GM08714 (cell line): ENCODE measurements around the gene PEX26.
"Not testable (repeated sequence)": the region's sequence is repeated elsewhere in the genome, so short reads cannot be mapped to it uniquely, and the experiment has no call there.

Experiments
- H3K4me3 ChIP-seq: fragments of 200-500 bp; sonication (Bioruptor generic); 2 replicates; pipeline ENCODE4 v1.5.1; 2014; ENCODE audit warnings: mild to moderate bottlenecking, low read length, inconsistent platforms
- ZNF274 ChIP-seq: IDR thresholded peaks from 2 replicates; pipeline ENCODE4 v1.6.1; 2012; ENCODE audit warnings: mild to moderate bottlenecking, low read depth, low read length

Gene PEX26

DNA sequence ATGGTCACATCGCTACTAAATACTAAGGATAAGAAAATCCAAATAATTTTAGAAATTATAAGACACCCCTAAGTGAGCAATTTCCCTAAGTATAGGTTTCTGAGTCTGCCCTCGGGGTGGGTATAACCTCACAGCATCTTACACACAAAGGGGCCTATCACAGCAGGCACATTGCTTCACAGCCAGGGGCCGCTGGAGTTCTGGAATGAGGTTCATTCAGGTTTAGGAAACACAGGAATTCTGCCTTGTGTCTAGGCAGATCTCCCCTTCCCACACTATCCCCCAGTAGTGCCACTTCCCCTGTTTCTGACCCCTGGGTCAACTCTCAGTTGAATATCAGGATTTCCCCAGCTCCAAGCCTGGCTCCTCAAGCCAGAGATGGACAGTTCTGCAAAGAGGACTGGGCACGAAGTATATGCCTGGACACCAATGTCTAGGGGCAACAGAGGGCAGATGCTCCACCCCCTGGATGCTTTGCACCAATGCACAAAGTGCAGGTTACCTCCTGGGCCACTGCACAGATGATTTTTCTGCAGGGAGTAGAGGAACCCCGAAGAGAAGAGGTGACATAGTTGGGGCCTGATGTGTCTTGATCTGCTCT is 44.3 kb downstream of the PEX26 start:
- no peak for TF ChIP-seq ZNF274
- no peak overlapping the region for H3K4me3 ChIP-seq

DNA sequence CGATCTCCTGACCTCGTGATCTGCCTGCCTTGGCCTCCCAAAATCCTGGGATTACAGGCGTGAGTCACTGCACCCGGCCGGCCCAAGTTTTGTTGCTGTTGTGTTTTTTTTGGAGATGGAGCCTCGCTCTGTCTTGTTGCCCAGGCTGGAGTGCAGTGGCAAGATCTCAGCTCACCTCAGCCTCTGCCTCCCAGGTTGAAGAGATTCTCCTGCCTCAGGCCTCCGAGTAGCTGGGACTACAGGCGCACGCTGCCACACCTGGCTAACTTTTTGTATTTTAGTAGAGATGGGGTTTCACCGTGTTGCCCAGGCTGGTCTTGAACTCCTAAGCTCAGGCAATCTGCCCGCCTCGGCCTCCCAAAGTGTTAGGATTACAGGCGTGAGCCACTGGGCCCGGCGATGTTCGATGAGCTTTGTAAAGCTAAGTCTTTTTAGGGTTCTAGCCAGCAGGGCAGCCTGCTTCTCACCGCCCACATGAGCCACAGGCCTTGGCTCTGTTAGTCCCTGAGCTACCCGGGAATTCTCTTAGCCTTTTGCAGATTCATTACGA is 45.8 kb downstream of the PEX26 start:
- H3K4me3 ChIP-seq = not testable (repeated sequence)

DNA sequence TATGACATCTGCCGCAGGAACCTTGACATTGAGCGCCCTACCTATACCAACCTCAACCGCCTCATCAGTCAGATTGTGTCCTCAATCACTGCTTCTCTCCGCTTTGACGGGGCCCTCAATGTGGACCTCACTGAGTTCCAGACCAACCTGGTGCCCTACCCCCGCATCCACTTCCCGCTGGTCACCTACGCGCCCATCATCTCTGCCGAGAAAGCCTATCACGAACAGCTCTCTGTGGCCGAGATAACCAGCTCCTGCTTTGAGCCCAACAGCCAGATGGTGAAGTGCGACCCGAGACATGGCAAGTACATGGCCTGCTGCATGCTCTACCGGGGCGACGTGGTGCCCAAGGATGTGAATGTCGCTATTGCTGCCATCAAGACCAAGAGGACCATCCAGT is 48.8 kb downstream of the PEX26 start:
- no peak overlapping the region for H3K4me3 ChIP-seq
- TF ChIP-seq ZNF274 = no peak

DNA sequence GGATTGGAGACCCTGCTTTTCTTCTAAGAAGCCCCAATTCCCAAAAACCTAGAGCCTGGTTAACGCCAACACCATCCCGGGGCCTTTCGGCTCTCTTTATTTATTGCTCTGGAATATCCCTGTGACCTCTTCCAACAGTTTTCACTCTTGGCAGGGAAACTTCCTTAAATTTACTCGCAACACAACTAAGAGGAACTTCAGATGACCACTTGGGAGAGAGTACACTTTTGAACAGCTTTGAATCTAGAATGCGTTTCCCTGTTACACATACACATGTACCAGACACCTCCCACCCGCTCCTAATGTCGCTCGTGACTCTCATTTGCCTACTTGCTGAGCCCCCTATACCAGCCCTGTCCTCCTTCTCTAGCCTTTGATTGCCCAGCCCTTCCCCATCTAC is 52.2 kb downstream of the PEX26 start:
- no peak for TF ChIP-seq ZNF274
- H3K4me3 ChIP-seq = no peak overlapping the region

DNA sequence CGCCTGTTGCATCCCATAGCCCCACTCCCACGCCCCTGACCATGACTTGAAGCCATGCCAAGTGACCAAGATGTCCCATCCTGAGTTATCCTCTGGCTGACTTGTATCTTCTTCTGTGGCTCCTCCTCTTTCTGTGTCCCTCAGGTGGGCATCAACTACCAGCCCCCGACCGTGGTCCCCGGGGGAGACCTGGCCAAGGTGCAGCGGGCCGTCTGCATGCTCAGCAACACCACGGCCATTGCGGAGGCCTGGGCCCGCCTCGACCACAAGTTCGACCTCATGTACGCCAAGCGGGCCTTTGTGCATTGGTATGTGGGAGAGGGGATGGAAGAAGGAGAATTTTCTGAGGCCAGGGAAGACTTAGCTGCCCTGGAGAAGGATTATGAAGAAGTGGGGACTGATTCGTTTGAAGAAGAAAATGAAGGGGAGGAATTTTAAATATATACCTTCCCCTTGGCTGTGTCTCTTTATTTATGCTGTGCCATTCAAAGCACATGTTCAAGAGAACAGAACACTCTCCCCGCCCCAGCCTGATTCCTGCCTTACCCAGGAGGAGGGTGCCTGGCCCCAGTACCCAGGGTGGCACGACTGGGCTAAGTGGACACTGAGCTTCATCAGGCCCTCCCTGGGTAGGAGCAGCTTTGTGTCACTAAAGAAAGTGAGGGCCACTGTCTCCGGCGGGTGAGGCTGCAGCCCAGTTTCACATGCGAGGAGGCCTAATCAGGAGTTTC is 53.1 kb downstream of the PEX26 start:
- no peak for TF ChIP-seq ZNF274
- no peak overlapping the region for H3K4me3 ChIP-seq

DNA sequence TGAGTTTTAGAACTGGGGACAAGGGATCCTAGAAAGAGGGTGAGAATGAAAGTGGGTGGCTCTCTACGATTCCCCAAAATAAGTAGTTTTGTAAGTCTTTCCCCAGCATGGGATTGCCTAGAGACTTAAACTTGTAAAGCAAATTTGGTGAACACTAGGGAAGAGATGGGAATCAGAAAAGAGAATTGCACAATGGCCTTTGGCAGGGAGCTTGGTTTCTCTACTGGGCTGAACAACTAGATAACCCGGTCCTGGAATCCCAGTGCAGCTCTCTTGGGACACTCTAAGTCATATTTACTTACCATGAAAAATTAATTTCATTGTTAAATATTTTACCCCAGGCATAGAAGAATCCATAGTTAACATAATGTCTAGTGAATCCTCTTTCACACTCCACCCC is 55.7 kb downstream of the PEX26 start:
- TF ChIP-seq ZNF274 = no peak
- H3K4me3 ChIP-seq = no peak overlapping the region

DNA sequence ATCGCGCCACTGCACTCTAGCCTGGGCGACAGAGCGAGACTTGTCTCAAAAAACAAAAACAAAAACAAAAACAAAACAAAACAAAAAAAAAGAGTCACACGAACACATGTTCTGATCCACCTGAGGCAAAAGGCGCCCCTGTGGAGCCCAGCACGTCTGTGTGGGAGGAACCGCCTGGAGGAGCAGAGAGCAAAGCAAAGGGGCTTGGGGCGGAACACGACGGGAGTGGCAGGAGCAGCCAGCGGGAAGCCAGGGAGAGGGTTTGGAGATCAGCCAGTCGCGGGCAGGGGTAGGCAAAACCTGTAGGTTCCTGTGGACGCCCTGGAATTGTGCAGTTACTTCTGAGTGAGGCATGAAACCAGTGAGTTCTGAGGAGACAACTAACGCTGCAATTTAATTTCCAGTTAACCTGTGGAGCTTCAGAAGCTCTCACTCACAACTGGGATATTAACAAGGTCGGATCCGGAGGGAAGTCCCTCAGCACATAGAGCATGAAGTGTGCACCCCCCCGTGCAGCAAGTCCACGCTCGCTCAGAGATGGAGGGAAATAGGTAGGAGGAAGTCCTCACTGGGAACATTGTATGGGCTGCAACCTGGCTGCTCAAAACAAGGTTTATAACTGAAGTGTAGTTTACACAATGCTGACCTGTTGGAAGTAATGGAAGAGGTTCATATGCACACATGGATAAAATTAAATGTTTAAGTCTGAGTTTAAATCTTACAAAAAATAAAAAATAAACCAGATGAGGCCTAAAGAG is 59.0 kb downstream of the PEX26 start:
- no peak for TF ChIP-seq ZNF274
- H3K4me3 ChIP-seq = no peak overlapping the region

DNA sequence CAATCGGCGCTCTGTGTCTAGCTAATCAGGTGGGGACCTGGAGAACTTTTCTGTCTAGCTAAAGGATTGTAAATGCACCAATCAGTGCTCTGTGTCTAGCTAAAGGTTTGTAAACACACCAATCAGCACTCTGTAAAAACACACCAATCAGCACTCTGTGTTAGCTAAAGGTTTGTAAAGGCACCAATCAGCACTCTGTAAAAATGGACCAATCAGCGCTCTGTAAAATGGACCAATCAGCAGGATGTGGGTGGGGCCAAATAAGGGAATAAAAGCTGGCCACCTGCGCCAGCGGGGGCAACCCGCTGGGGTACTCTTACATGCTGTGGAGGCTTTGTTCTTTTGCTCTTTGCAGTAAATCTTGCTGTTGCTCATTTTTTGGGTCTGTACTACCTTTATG is 63.2 kb downstream of the PEX26 start:
- not testable (repeated sequence) for H3K4me3 ChIP-seq

DNA sequence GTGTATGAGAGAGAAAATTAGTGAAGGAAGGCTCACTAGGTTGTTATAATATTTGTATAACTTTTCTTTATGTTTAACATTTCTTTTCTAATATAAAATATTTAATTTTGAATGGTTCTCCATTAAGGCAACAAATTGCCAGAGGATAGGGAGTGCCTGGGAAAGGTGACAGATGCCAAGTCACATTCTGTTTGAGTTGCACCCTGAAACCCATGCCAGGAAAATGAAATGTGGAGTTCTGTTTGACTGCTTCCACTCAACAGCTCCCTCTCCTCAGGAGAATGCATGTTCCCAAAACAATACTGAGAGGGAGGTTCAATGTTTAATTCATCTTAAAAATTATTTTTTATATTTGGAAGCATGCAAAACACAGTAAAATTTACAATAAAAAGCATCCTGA is 66.3 kb downstream of the PEX26 start:
- no peak overlapping the region for H3K4me3 ChIP-seq
- TF ChIP-seq ZNF274 = no peak

DNA sequence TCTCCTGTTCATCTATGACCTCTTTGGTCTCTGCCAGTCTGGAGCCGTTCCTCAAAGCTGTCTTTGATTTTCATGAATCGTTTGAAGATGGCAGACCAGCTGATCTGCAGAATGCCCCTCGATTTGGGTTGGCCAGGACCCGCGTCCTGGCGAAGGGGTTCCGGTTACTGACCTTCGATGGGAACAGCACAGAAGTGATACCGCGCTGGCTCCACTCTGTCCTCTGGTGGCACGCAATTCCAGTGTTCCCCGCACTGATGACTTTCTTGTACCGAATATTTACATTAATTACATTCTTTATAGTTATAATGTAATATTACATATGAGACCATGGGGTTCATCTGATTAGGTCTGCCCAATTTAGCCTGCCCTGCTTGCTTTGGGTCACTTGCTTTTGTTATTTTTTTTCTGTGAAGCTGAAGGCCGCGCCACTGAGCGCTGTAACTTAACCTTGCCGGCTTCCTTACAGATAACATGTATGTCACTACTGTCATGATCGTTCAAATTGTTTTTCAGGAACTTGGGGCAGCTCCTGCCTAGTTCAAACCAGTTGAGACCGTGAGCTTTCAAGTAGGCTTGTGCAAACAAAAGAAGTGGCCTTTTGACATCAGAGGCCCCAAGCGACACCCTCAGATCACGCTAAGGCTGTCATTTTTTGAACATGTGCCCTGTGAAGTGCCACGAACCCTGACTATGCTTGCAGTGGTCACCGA is 68.0 kb downstream of the PEX26 start:
- no peak overlapping the region for H3K4me3 ChIP-seq
- TF ChIP-seq ZNF274 = no peak

DNA sequence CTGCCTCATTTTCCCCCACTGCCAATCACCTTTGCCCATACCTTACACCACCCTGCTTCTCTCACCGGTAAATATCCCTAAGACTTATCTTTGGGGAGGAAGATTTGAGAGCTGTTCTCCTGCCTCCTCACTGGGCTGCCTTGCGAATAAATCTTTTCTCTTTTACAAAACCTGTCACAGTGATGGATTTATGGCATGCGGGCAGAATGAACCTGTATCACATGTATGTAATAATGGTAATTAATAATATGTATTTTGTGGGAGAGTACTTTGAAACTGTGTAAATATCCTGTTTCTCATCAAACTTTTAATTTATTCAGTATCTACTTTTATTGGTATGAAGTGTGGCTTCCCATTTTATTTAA is 68.6 kb downstream of the PEX26 start:
- no peak overlapping the region for H3K4me3 ChIP-seq
- TF ChIP-seq ZNF274 = no peak

DNA sequence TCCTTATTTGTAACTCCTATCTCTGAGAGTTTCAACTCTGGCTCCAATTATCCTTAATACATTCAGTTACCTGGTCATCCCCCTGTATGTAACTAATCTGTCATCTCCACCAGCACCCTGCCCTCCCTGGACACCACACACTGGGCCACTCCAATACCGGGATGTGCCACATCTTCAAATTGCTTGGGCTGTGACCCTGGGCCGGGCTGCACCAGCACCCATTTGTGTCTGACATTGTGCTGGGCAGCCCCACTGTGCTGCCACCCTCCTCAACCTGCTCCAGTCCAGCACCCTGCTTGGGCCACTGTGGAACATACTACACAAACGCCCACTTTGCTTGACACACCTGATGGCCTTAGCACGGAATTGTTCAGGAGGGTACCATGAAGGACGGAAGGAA is 70.0 kb downstream of the PEX26 start:
- no peak for TF ChIP-seq ZNF274
- H3K4me3 ChIP-seq = no peak overlapping the region

DNA sequence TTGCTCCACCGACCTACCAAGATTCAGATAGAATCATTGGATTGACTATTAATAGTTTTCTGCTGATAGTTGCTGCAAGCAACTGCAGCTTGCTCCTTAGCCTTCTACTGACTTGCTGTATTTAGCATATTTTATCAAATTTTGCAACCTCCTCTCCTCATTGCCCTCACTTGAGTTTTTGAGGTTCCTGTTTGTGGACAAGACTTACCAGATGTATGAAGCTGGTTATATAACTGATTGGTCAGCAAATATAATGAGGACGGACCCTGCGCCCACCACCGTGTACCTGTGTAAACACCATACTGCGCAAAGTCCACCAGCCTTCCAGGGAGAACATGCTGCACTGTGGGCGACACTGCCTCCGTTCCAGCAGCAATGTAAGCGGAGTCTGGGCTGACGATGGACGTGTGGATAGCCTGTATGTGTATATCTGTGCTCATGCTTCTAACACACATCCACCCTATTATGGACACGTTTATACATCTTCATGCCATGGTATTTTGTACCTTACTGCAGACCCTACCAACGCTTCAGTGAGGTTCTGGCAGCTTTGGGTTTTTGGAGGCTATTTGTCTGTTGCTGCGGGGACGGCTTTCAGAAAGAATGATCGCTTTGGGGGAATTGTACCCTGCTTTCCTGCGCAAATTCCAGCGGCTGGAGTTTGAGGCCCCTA is 70.6 kb downstream of the PEX26 start:
- TF ChIP-seq ZNF274 = no peak
- no peak overlapping the region for H3K4me3 ChIP-seq

DNA sequence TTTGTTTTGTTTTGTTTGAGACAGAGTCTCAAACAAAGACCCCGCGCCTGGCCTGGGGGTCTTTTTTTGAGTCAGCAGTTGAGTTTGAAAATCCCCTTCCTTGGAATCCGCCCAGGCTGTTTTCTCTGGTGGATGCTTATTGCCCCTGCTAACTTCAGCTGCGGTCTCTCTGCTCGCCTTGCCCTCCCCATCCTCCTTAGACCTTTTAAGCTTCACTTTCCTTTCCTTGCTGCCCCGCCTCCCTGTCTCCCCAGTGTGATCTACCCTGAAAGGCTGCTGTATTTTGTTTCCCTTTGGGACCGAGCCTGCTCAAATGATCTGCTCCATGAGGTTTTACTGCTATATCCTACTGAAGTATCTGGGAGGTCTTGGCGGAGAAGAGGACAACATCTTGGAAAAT is 74.7 kb downstream of the PEX26 start:
- H3K4me3 ChIP-seq = peak overlapping the region; percentile 74
- no peak for TF ChIP-seq ZNF274
